Heart right ventricle (tissue), 16 donors: ENCODE measurements around the gene VTI1A. TPM values are rescaled to one million over a fixed set of nuclear protein-coding genes. Genes with fewer than 3 reads are reported as not detected.
A peak's percentile ranks its signal among the peaks of the same experiment; 100 is the strongest.

Source experiments
- ATAC-seq, 8 donors: fragments of 200-7000 bp; cut with Tn5 transposase; one replicate each; pipeline ENCODE4 v1.9.1; 2020; ENCODE audit warnings: mild to moderate bottlenecking in 8 of 8, moderate library complexity in 8 of 8, moderate number of reproducible peaks in 1 of 8
- DNase-seq, 2 donors: peaks; one replicate each; pipeline ENCODE4 v3.0.0-alpha.2; 2020
- H3K27ac ChIP-seq, 10 donors: fragments of 200-600 bp; sonication (generic) in 2 of 10; one replicate each; pipeline versions ENCODE4 v1.5.0 to v1.8.0; 2020 to 2022; ENCODE audit warnings: mild to moderate bottlenecking in 3 of 10
- H3K27me3 ChIP-seq, 7 donors: fragments of 200-600 bp; one replicate each; pipeline ENCODE4 v1.8.0; 2021 to 2022; ENCODE audit warnings: mild to moderate bottlenecking in 2 of 7
- H3K36me3 ChIP-seq, 9 donors: fragments of 200-600 bp; sonication (generic) in 1 of 9; one replicate each; pipeline versions ENCODE4 v1.5.0 to v1.8.0; 2020 to 2022; ENCODE audit warnings: mild to moderate bottlenecking in 2 of 9
- H3K4me1 ChIP-seq, 9 donors: fragments of 200-600 bp; sonication (generic) in 1 of 9; one replicate each; pipeline versions ENCODE4 v1.5.0 to v1.8.0; 2020 to 2022; ENCODE audit warnings: mild to moderate bottlenecking in 4 of 9
- H3K4me3 ChIP-seq, 10 donors: fragments of 200-600 bp; sonication (generic) in 2 of 10; one replicate each; pipeline versions ENCODE4 v1.5.0 to v1.8.0; 2020 to 2022; ENCODE audit warnings: mild to moderate bottlenecking in 7 of 10, moderate library complexity in 2 of 10
- H3K9me3 ChIP-seq, 11 donors: fragments of 200-600 bp in 10 of 11; sonication (generic) in 2 of 11; one replicate each; pipeline versions ENCODE4 v1.5.0 to v1.8.0; 2013 to 2022; ENCODE audit warnings: mild to moderate bottlenecking in 2 of 11, control low read depth in 1 of 11, moderate library complexity in 1 of 11
- CTCF ChIP-seq, 9 donors: fragments of 200-600 bp; sonication (generic) in 2 of 9; IDR thresholded peaks; one replicate each; pipeline versions ENCODE4 v1.5.0 to v1.8.0; 2021 to 2022; ENCODE audit warnings: antibody characterized with exemption in 9 of 9, mild to moderate bottlenecking in 5 of 9, moderate library complexity in 1 of 9
- WGBS, 2 donors: extraction: QIAGEN DNeasy Blood & Tissue Kit; methylation state at CpG; one replicate each; pipeline ENCODE4 v1.1.7; 2013; ENCODE audit warnings: inconsistent platforms in 1 of 2; 5-methylcytosine and 5-hydroxymethylcytosine counted together
- intact Hi-C, 10 donors: fragments of 100-400 bp; cut with DNase I; formaldehyde crosslinking; loops; one replicate each; pipeline versions ENCODE4 v1.11.1 to v1.14.2; 2022
- polyA plus RNA-seq, 2 donors: library from polyadenylated mRNA; stranded (reverse); fragments of 200-250 nt; gene quantifications; one replicate each; pipeline ENCODE4 v1.2.3, GENCODE V29; 2013
- total RNA-seq, 10 donors: library from RNA; stranded (reverse); fragmentation: NEBNext Ultra II Directional in 3 of 10; extraction: Animal tissue kit (Norgen Biotek cat#: 25700) in 3 of 10; gene quantifications; one replicate each; pipeline versions ENCODE4 v1.2.1 to v1.2.4, GENCODE V29; 2021 to 2023
- donor health status: Arrhythmogenic right ventricular cardiomyopathy.
- donor health status: ischemic (EF 13 %, LVEDD 7.1; RV severe dilation, severe dysfunction).
- donor health status: healthy with polysubstance abuse.
- donor health status: DM: no; HTN: yes; CAD: no.
- donor health status: DM: no; HTN: no; CAD: no.
- donor health status: ischemic (EF 25% LVEDD 6.9; RV normal size, moderate dysfunction).
- donor health status: ischemic (EF 25% LVEDD 5.7; RV mildly dilated, moderate dysfunction).
- donor health status: healthy.
- donor health status: DM: yes; HTN: yes; CAD: no.
- donor health status: Ischemic cardiomyopathy.
- donor health status: ischemic (EF 35%, LVEDD 5.7; RV mildly dilated, moderate dysfunction).
- donor health status: nonischemic (EF 11% LVEDD 7.7; RV severe dilation, severe dysfunction).
- donor health status: DM: yes; HTN: yes; CAD: no.
- donor health status: PGD.
- donor health status: ischemic (EF 29% LVEDD 5.4; RV normal size, mild dysfunction).
- donor health status: nonischemic (EF 23%, LVEDD 6.1; RV moderate dilation, normal function).

Gene VTI1A
- total and polyA plus RNA-seq, 12 donors, result 6.2 to 24.5 (median 20.6) TPM

- ATAC-seq (no peak), DNase-seq (no peak)
- Histone ChIP-seq H3K27ac (no peak overlapping the region), H3K4me3 (no peak overlapping the region), H3K27me3 (no peaks in the 10 kb centered on the region), H3K4me1 (peaks cover 0 to 9% (median 0%) of the 10 kb centered on the region in 9 donors), H3K36me3 (no peaks in the 10 kb centered on the region), H3K9me3 (no peaks in the 10 kb centered on the region)
- intact Hi-C loops, result no loop called here
- no peak for TF ChIP-seq CTCF (IDR thresholded peaks at IDR 0.05)
- WGBS, 2 donors, result 97 to 99% methylated on average over 3 of the region's 3 CpGs
Observed at GRCh38 chr10:112751651-112752050, 304.6 kb downstream of the VTI1A start.

DNA sequence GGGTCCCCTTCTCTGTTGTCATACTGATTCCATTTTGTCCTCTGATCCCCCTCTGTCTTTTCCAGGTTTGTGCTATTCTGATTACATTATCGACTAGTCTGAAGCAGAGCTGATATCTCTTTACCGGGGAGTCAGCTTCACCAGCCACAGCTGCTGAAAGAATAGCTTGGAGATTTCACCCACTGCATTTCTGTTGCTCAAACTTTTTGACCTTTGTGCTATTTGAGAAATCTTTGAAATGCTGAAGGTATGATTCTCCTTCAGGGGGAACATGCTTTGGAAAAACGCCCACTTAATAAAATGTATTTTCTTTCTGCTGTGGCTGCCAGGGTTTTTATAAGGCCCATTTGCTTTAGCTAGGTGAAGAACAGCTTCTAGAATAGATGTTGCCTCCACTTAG, 305.3 kb downstream of the VTI1A start:
- Histone ChIP-seq H3K4me3 (no peak overlapping the region), H3K27me3 (no peaks in the 10 kb centered on the region), H3K9me3 (no peaks in the 10 kb centered on the region), H3K4me1 (peaks cover 0 to 9% (median 0%) of the 10 kb centered on the region in 9 donors), H3K27ac (no peak overlapping the region), H3K36me3 (no peaks in the 10 kb centered on the region)
- WGBS, 2 donors, result 82 to 83% methylated on average over 3 of the region's 3 CpGs
- intact Hi-C loops, result no loop called here
- no peak for ATAC-seq
- no peak for TF ChIP-seq CTCF (IDR thresholded peaks at IDR 0.05)
- no peak for DNase-seq

GRCh38 chr10:112753961-112754411, 307.0 kb downstream of the VTI1A start:
- peak in 2 of 8 donors; percentile 29 to 49 for ATAC-seq
- Histone ChIP-seq H3K27ac (no peak overlapping the region), H3K9me3 (no peaks in the 10 kb centered on the region), H3K36me3 (no peaks in the 10 kb centered on the region), H3K27me3 (no peaks in the 10 kb centered on the region), H3K4me3 (no peak overlapping the region), H3K4me1 (peaks cover 0 to 9% (median 0%) of the 10 kb centered on the region in 9 donors)
- DNase-seq, result no peak
- WGBS, 2 donors, result 70 to 71% methylated on average over 10 of the region's 10 CpGs
- no peak for TF ChIP-seq CTCF (IDR thresholded peaks at IDR 0.05)
- intact Hi-C loops, result no loop called here

DNA sequence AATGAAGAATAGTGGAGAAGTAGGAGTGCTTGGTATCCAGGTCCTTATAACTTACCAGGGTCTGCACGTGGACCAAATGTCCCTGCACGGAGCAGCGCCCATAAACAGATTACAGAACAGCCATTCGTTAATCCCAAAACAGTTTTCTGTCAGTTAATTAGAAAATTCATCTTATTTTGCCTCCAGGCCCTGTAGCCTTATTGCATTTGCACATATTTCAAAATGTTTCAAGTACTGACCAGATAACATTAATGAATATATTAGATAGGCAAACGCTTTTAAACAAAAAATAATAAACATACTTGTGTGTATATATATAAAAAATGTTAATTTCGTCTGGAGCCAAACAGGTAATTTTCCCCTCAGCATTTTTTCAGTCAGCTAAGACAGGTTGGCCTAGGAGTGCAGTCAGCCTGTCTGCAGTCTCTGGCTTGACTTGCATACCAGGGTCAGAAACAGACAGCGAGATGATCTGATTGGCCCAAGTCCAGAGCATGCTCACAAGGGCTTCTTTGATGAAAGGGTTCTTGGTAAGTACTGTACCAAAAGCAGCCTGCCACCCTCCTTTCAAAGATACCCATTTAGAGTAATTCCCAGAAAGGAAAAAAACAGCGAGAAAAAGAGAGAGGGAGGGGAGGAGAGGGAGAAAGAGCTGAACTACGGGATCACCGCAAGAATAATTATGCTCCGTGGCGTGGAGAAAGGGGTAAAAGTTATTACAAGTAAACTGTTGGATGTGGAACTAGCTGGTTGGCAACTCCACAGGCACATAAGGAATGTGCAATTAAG, 308.6 kb downstream of the VTI1A start:
- peaks cover 0 to 9% (median 0%) of the 10 kb centered on the region in 9 donors for H3K4me1 ChIP-seq
- H3K4me3 ChIP-seq, result no peak overlapping the region
- H3K27ac ChIP-seq, result no peak overlapping the region
- H3K9me3 ChIP-seq, result no peaks in the 10 kb centered on the region
- no peaks in the 10 kb centered on the region for H3K27me3 ChIP-seq
- intact Hi-C loops, result no loop called here
- TF ChIP-seq CTCF (IDR thresholded peaks at IDR 0.05), result no peak
- no peak for DNase-seq
- no peaks in the 10 kb centered on the region for H3K36me3 ChIP-seq
- 80 to 82% methylated on average over 12 of the region's 12 CpGs for WGBS, 2 donors
- no peak for ATAC-seq
